DND-41 (cell line): Measurements from ENCODE around the gene TSEN2.

Experiments used
- ATAC-seq: fragments of 200-7000 bp; cut with Tn5 transposase; 3 replicates; pipeline ENCODE4 v1.9.1; 2021; ENCODE audit warnings: low read depth; ENCODE audit not compliant: insufficient read depth
- DNase-seq: peaks from one replicate; pipeline ENCODE4 v3.0.0-alpha.2; 2020
- H2AFZ ChIP-seq: 2 replicates; pipeline ENCODE4 v1.6.0; 2012; ENCODE audit warnings: low read depth, low read length
- H3K27ac ChIP-seq: 2 replicates; pipeline ENCODE4 v1.5.1; 2012; ENCODE audit warnings: low read length, inconsistent platforms
- H3K27me3 ChIP-seq: fragments of 200-600 bp; sonication (generic); 2 replicates; pipeline ENCODE4 v1.6.0; 2012; ENCODE audit warnings: low read length, mild to moderate bottlenecking, inconsistent platforms; ENCODE audit not compliant: insufficient read depth, poor library complexity
- H3K36me3 ChIP-seq: 2 replicates; pipeline ENCODE4 v1.5.1; 2012; ENCODE audit warnings: low read length, inconsistent platforms; ENCODE audit not compliant: insufficient read depth
- H3K4me1 ChIP-seq: 2 replicates; pipeline ENCODE4 v1.5.1; 2012; ENCODE audit warnings: mild to moderate bottlenecking, low read length; ENCODE audit not compliant: insufficient read depth
- H3K4me2 ChIP-seq: 2 replicates; pipeline ENCODE4 v1.6.0; 2012; ENCODE audit warnings: mild to moderate bottlenecking, moderate library complexity, low read length, inconsistent platforms; ENCODE audit not compliant: insufficient read depth
- H3K4me3 ChIP-seq, 2 experiments: fragments of 200-600 bp in 1 of 2; shearing (Covaris generic) in 1 of 2; 2 replicates each; pipeline ENCODE4 v1.5.1; 2012 to 2016; ENCODE audit warnings: inconsistent platforms in 2 of 2, low read length in 2 of 2, mild to moderate bottlenecking in 2 of 2, low read depth in 1 of 2, moderate library complexity in 1 of 2
- H3K79me2 ChIP-seq: 2 replicates; pipeline ENCODE4 v1.6.0; 2012; ENCODE audit warnings: low read length, inconsistent platforms; ENCODE audit not compliant: insufficient read depth
- H3K9ac ChIP-seq: 2 replicates; pipeline ENCODE4 v1.6.0; 2012; ENCODE audit warnings: low read depth, mild to moderate bottlenecking, inconsistent platforms, low read length, moderate library complexity
- H3K9me3 ChIP-seq: 2 replicates; pipeline ENCODE4 v1.5.1; 2012; ENCODE audit warnings: low read length, moderate library complexity, mild to moderate bottlenecking, inconsistent platforms; ENCODE audit not compliant: insufficient read depth, severe bottlenecking
- H4K20me1 ChIP-seq: 2 replicates; pipeline ENCODE4 v1.6.0; 2012; ENCODE audit warnings: low read length; ENCODE audit not compliant: insufficient read depth
- EZH2 ChIP-seq: IDR thresholded peaks from 3 replicates; pipeline ENCODE4 v1.6.1; 2012; ENCODE audit warnings: borderline replicate concordance, low read depth, mild to moderate bottlenecking, moderate library complexity, low read length, inconsistent platforms; ENCODE audit not compliant: severe bottlenecking
- TF ChIP-seq, protein P1 (sequence below): IDR thresholded peaks from 2 replicates; pipeline ENCODE4 v1.5.1; 2012; ENCODE audit warnings: borderline replicate concordance, low read length, moderate library complexity, mild to moderate bottlenecking; ENCODE audit not compliant: poor library complexity, severe bottlenecking; ENCODE audit errors: extremely low read depth

TSEN2 gene

DNA sequence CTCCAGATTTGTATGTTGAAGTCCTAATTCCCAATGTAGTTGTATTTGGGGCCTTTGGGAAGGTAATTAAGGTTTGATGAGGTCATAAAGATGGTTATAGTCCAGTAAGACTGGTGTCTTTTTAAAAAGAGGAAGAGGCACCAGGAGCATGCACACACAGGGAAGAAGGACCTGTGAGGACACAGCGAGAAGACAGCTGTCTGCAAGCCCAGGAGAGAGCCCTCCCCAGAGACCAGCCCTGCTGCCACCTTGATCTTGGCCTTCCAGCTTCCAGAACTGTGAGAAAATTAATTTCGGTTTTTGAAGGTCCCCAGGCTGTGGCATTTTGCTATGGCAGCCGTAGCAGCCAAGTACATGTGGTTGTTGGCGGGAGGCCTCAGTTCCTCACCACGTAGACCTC, 32.8 kb upstream of the TSEN2 start:
- ATAC-seq, result no peak
- Histone ChIP-seq H3K36me3 (no peaks in the 10 kb centered on the region), H3K4me3 (no peak overlapping the region), H3K4me2 (no peak overlapping the region), H3K27ac (no peak overlapping the region), H3K79me2 (no peaks in the 10 kb centered on the region), H3K4me1 (no peaks in the 10 kb centered on the region), H3K9ac (no peak overlapping the region), H3K9me3 (peaks cover 7% of the 10 kb centered on the region), H2AFZ (no peak overlapping the region), H4K20me1 (no peaks in the 10 kb centered on the region), H3K27me3 (no peaks in the 10 kb centered on the region)
- no peak for DNase-seq
- TF ChIP-seq EZH2, result no peak
- TF ChIP-seq, protein P1, sequence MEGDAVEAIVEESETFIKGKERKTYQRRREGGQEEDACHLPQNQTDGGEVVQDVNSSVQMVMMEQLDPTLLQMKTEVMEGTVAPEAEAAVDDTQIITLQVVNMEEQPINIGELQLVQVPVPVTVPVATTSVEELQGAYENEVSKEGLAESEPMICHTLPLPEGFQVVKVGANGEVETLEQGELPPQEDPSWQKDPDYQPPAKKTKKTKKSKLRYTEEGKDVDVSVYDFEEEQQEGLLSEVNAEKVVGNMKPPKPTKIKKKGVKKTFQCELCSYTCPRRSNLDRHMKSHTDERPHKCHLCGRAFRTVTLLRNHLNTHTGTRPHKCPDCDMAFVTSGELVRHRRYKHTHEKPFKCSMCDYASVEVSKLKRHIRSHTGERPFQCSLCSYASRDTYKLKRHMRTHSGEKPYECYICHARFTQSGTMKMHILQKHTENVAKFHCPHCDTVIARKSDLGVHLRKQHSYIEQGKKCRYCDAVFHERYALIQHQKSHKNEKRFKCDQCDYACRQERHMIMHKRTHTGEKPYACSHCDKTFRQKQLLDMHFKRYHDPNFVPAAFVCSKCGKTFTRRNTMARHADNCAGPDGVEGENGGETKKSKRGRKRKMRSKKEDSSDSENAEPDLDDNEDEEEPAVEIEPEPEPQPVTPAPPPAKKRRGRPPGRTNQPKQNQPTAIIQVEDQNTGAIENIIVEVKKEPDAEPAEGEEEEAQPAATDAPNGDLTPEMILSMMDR, result no peak

DNA sequence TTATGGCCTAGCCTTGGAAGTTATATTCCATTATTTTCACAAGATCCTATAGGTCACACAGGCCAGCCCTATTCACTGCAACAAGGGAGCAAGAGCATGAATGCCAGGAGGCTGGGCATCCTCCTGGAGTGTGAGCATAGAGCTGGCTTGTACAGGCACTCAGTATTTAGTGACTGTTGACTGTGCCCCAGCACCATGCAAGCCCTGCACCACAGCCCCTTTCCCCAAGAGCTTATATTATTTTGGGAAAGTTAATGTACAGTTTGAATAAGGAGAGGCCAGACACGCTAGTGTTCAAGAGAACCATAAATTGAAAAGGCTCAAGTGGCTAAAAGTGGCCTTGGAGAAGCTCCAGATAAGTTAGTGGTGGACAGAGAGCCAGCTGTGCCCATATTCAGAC, 32.3 kb upstream of the TSEN2 start:
- Histone ChIP-seq H3K4me1 (no peaks in the 10 kb centered on the region), H3K9ac (no peak overlapping the region), H2AFZ (no peak overlapping the region), H3K27ac (no peak overlapping the region), H3K9me3 (peaks cover 7% of the 10 kb centered on the region), H4K20me1 (no peaks in the 10 kb centered on the region), H3K79me2 (no peaks in the 10 kb centered on the region), H3K36me3 (no peaks in the 10 kb centered on the region), H3K4me2 (no peak overlapping the region), H3K27me3 (no peaks in the 10 kb centered on the region), H3K4me3 (no peak overlapping the region)
- no peak for DNase-seq
- TF ChIP-seq, protein P1, result no peak
- no peak for TF ChIP-seq EZH2
- no peak for ATAC-seq

DNA sequence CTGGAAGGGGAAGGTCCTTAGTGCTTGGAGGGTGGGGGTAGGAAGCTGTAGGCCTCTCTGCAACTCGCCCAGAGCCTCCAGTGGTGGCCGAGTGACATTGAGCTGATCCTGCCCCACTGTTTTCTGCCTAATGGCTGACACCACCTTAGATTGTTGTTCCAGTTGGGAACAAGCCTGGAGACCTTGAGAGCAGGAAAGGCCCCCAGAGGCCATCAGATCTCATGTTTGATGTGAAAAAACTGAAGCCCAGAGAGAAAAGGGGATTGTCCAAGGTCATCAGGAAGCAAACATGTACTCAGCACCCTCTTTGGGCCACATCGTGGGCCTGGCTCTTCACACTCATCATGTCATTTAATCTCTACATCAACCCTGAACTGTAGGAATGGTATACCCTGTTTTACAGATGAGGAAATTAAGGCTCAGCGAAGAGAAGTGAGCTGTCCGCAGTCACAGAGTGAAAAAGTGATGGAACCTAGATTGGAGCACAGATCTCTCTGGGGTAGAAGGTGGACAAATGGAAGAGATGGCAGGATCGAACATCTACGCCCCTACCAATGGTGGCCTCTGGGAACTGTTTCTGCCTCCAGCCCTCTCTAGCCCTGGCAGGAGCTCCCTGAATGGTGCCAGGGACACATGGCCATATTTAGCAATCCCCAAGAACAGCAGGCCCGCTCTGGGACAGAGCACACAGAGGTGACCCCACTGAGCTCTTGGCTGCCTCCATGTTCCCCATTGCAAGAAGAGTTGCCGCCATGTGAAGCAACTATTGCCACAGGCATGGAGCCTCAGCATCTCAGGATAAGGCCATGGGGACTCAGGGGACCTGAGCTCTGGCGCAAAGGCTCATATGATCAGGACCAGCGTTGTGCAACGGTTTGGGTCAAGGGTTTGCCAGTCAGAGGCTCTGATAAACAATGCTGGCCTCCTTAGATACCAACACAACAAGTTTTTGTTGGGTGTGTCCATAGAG, 31.6 kb upstream of the TSEN2 start:
- H3K27me3 ChIP-seq, result no peaks in the 10 kb centered on the region
- H4K20me1 ChIP-seq, result no peaks in the 10 kb centered on the region
- DNase-seq, result no peak
- no peak for TF ChIP-seq EZH2
- TF ChIP-seq, protein P1, result no peak
- ATAC-seq, result no peak
- H2AFZ ChIP-seq, result no peak overlapping the region
- no peak overlapping the region for H3K9ac ChIP-seq
- no peak overlapping the region for H3K27ac ChIP-seq
- H3K79me2 ChIP-seq, result no peaks in the 10 kb centered on the region
- no peaks in the 10 kb centered on the region for H3K36me3 ChIP-seq
- H3K4me1 ChIP-seq, result no peaks in the 10 kb centered on the region
- no peak overlapping the region for H3K4me2 ChIP-seq
- no peak overlapping the region for H3K4me3 ChIP-seq
- H3K9me3 ChIP-seq, result peaks cover 7% of the 10 kb centered on the region
